ENCODE results near the gene ACTL7B.
"Not testable (repeated sequence)": the region's sequence is repeated elsewhere in the genome, so short reads cannot be mapped to it uniquely, and the experiment has no call there.

The ACTL7B gene

GRCh38 chr9:108855888-108856287, at the start of gene ACTL7B:
TSS of gene ACTL7B (minus strand) at chr9:108855986. CDS start at chr9:108855930, 56 bp downstream.
- H3K4me1 ChIP-seq (ENCODE audit: control insufficient read depth in 1 of 2, insufficient read depth in 2 of 2, low read length in 2 of 2) = no peaks in the 10 kb centered on the region

GRCh38 chr9:108905494-108905893, 49.7 kb upstream of the ACTL7B start:
- H3K4me3 ChIP-seq (ENCODE audit: low read depth in 1 of 2, low read length in 2 of 2) = no peak overlapping the region
- no peaks in the 10 kb centered on the region for H3K4me1 ChIP-seq (ENCODE audit: control insufficient read depth in 1 of 2, insufficient read depth in 2 of 2, low read length in 2 of 2)
- H3K9me3 ChIP-seq (ENCODE audit: control insufficient read depth in 1 of 2, low read length in 2 of 2) = no peaks in the 10 kb centered on the region
- H3K27me3 ChIP-seq (ENCODE audit: control insufficient read depth in 1 of 2, insufficient read depth in 2 of 2, low read length in 2 of 2) = no peaks in the 10 kb centered on the region
- H3K27ac ChIP-seq (ENCODE audit: low read depth, low read length) = no peak overlapping the region
- H3K36me3 ChIP-seq (ENCODE audit: control insufficient read depth in 1 of 2, insufficient read depth in 2 of 2, low read length in 2 of 2) = peaks cover 44 to 81% of the 10 kb centered on the region in 2 donors
- H3K9ac ChIP-seq (ENCODE audit: low read depth in 1 of 2, low read length in 2 of 2) = no peak overlapping the region

More at GRCh38 chr9:108855888-108856287, at the start of gene ACTL7B:
- Histone ChIP-seq H3K4me3 (ENCODE audit: low read depth in 1 of 2, low read length in 2 of 2) (no peak within 1 kb of the TSS), H3K9ac (ENCODE audit: low read depth in 1 of 2, low read length in 2 of 2) (no peak within 1 kb of the TSS), H3K27me3 (ENCODE audit: control insufficient read depth in 1 of 2, insufficient read depth in 2 of 2, low read length in 2 of 2) (no peaks in the 10 kb centered on the region), H3K9me3 (ENCODE audit: control insufficient read depth in 1 of 2, low read length in 2 of 2) (no peaks in the 10 kb centered on the region), H3K27ac (ENCODE audit: low read depth, low read length) (no peak within 1 kb of the TSS), H3K36me3 (ENCODE audit: control insufficient read depth in 1 of 2, insufficient read depth in 2 of 2, low read length in 2 of 2) (no peaks in the 10 kb centered on the region)

- Histone ChIP-seq H3K9ac (ENCODE audit: low read depth in 1 of 2, low read length in 2 of 2) (no peak overlapping the region), H3K27ac (ENCODE audit: low read depth, low read length) (no peak overlapping the region), H3K4me1 (ENCODE audit: control insufficient read depth in 1 of 2, insufficient read depth in 2 of 2, low read length in 2 of 2) (no peaks in the 10 kb centered on the region), H3K9me3 (ENCODE audit: control insufficient read depth in 1 of 2, low read length in 2 of 2) (no peaks in the 10 kb centered on the region), H3K4me3 (ENCODE audit: low read depth in 1 of 2, low read length in 2 of 2) (no peak overlapping the region), H3K36me3 (ENCODE audit: control insufficient read depth in 1 of 2, insufficient read depth in 2 of 2, low read length in 2 of 2) (peaks cover 51 to 79% of the 10 kb centered on the region in 2 donors), H3K27me3 (ENCODE audit: control insufficient read depth in 1 of 2, insufficient read depth in 2 of 2, low read length in 2 of 2) (no peaks in the 10 kb centered on the region)
These were observed 48.4 kb upstream of the ACTL7B start for GRCh38 chr9:108904161-108904560.

GRCh38 chr9:108903420-108904103, 47.8 kb upstream of the ACTL7B start:
- Histone ChIP-seq H3K4me1 (ENCODE audit: control insufficient read depth in 1 of 2, insufficient read depth in 2 of 2, low read length in 2 of 2) (no peaks in the 10 kb centered on the region), H3K36me3 (ENCODE audit: control insufficient read depth in 1 of 2, insufficient read depth in 2 of 2, low read length in 2 of 2) (peaks cover 49 to 78% of the 10 kb centered on the region in 2 donors), H3K27ac (ENCODE audit: low read depth, low read length) (no peak overlapping the region), H3K9me3 (ENCODE audit: control insufficient read depth in 1 of 2, low read length in 2 of 2) (no peaks in the 10 kb centered on the region), H3K4me3 (ENCODE audit: low read depth in 1 of 2, low read length in 2 of 2) (no peak overlapping the region), H3K27me3 (ENCODE audit: control insufficient read depth in 1 of 2, insufficient read depth in 2 of 2, low read length in 2 of 2) (no peaks in the 10 kb centered on the region), H3K9ac (ENCODE audit: low read depth in 1 of 2, low read length in 2 of 2) (no peak overlapping the region)

- Histone ChIP-seq H3K4me1 (ENCODE audit: control insufficient read depth in 1 of 2, insufficient read depth in 2 of 2, low read length in 2 of 2) (no peaks in the 10 kb centered on the region), H3K27me3 (ENCODE audit: control insufficient read depth in 1 of 2, insufficient read depth in 2 of 2, low read length in 2 of 2) (no peaks in the 10 kb centered on the region), H3K27ac (ENCODE audit: low read depth, low read length) (no peak overlapping the region), H3K4me3 (ENCODE audit: low read depth in 1 of 2, low read length in 2 of 2) (no peak overlapping the region), H3K9me3 (ENCODE audit: control insufficient read depth in 1 of 2, low read length in 2 of 2) (no peaks in the 10 kb centered on the region), H3K36me3 (ENCODE audit: control insufficient read depth in 1 of 2, insufficient read depth in 2 of 2, low read length in 2 of 2) (peaks cover 41 to 78% of the 10 kb centered on the region in 2 donors), H3K9ac (ENCODE audit: low read depth in 1 of 2, low read length in 2 of 2) (no peak overlapping the region)
These were observed 44.4 kb upstream of the ACTL7B start for GRCh38 chr9:108900176-108900575.

- H3K36me3 ChIP-seq (ENCODE audit: control insufficient read depth in 1 of 2, insufficient read depth in 2 of 2, low read length in 2 of 2) = peaks cover 49 to 86% of the 10 kb centered on the region in 2 donors
- not testable (repeated sequence) for H3K9ac ChIP-seq (ENCODE audit: low read depth in 1 of 2, low read length in 2 of 2)
These were observed 43.4 kb upstream of the ACTL7B start for GRCh38 chr9:108899023-108899695.

GRCh38 chr9:108897324-108898096, 41.7 kb upstream of the ACTL7B start:
- Histone ChIP-seq H3K9me3 (ENCODE audit: control insufficient read depth in 1 of 2, low read length in 2 of 2) (no peaks in the 10 kb centered on the region), H3K27ac (ENCODE audit: low read depth, low read length) (no peak overlapping the region), H3K36me3 (ENCODE audit: control insufficient read depth in 1 of 2, insufficient read depth in 2 of 2, low read length in 2 of 2) (peaks cover 51 to 87% of the 10 kb centered on the region in 2 donors), H3K9ac (ENCODE audit: low read depth in 1 of 2, low read length in 2 of 2) (no peak overlapping the region), H3K4me1 (ENCODE audit: control insufficient read depth in 1 of 2, insufficient read depth in 2 of 2, low read length in 2 of 2) (no peaks in the 10 kb centered on the region), H3K27me3 (ENCODE audit: control insufficient read depth in 1 of 2, insufficient read depth in 2 of 2, low read length in 2 of 2) (no peaks in the 10 kb centered on the region), H3K4me3 (ENCODE audit: low read depth in 1 of 2, low read length in 2 of 2) (no peak overlapping the region)

More at GRCh38 chr9:108899023-108899695, 43.4 kb upstream of the ACTL7B start:
- H3K27ac ChIP-seq (ENCODE audit: low read depth, low read length); H3K4me3 ChIP-seq (ENCODE audit: low read depth in 1 of 2, low read length in 2 of 2); H3K9me3 ChIP-seq (ENCODE audit: control insufficient read depth in 1 of 2, low read length in 2 of 2); H3K4me1 ChIP-seq (ENCODE audit: control insufficient read depth in 1 of 2, insufficient read depth in 2 of 2, low read length in 2 of 2); H3K27me3 ChIP-seq (ENCODE audit: control insufficient read depth in 1 of 2, insufficient read depth in 2 of 2, low read length in 2 of 2): not testable (repeated sequence)

GRCh38 chr9:108894225-108894997, 38.6 kb upstream of the ACTL7B start:
- H3K36me3 ChIP-seq (ENCODE audit: control insufficient read depth in 1 of 2, insufficient read depth in 2 of 2, low read length in 2 of 2) = peaks cover 52 to 90% of the 10 kb centered on the region in 2 donors
- H3K9ac ChIP-seq (ENCODE audit: low read depth in 1 of 2, low read length in 2 of 2) = no peak overlapping the region
- no peaks in the 10 kb centered on the region for H3K4me1 ChIP-seq (ENCODE audit: control insufficient read depth in 1 of 2, insufficient read depth in 2 of 2, low read length in 2 of 2)
- no peak overlapping the region for H3K4me3 ChIP-seq (ENCODE audit: low read depth in 1 of 2, low read length in 2 of 2)
- H3K9me3 ChIP-seq (ENCODE audit: control insufficient read depth in 1 of 2, low read length in 2 of 2) = no peaks in the 10 kb centered on the region
- H3K27me3 ChIP-seq (ENCODE audit: control insufficient read depth in 1 of 2, insufficient read depth in 2 of 2, low read length in 2 of 2) = no peaks in the 10 kb centered on the region
- no peak overlapping the region for H3K27ac ChIP-seq (ENCODE audit: low read depth, low read length)

GRCh38 chr9:108889649-108890067, 33.9 kb upstream of the ACTL7B start:
- Histone ChIP-seq H3K36me3 (ENCODE audit: control insufficient read depth in 1 of 2, insufficient read depth in 2 of 2, low read length in 2 of 2) (peaks cover 45 to 58% of the 10 kb centered on the region in 2 donors), H3K27ac (ENCODE audit: low read depth, low read length) (no peak overlapping the region), H3K9me3 (ENCODE audit: control insufficient read depth in 1 of 2, low read length in 2 of 2) (no peaks in the 10 kb centered on the region)

More at GRCh38 chr9:108889649-108890067, 33.9 kb upstream of the ACTL7B start:
- Histone ChIP-seq H3K9ac (ENCODE audit: low read depth in 1 of 2, low read length in 2 of 2) (no peak overlapping the region), H3K27me3 (ENCODE audit: control insufficient read depth in 1 of 2, insufficient read depth in 2 of 2, low read length in 2 of 2) (no peaks in the 10 kb centered on the region), H3K4me1 (ENCODE audit: control insufficient read depth in 1 of 2, insufficient read depth in 2 of 2, low read length in 2 of 2) (peaks cover 4 to 6% of the 10 kb centered on the region in 2 donors), H3K4me3 (ENCODE audit: low read depth in 1 of 2, low read length in 2 of 2) (no peak overlapping the region)
